HG03558 (cell line): ENCODE data around the gene C19orf12.
"Not testable (repeated sequence)": the region's sequence is repeated elsewhere in the genome, so short reads cannot be mapped to it uniquely, and the experiment has no call there.

Experiments
- ATAC-seq: cut with Tn5 transposase; IDR thresholded peaks from one replicate; pipeline ENCODE4 v1.9.1; 2021; ENCODE audit warnings: moderate number of reproducible peaks; ENCODE audit not compliant: unreplicated experiment; ENCODE audit errors: extremely low read depth

C19orf12 gene

DNA sequence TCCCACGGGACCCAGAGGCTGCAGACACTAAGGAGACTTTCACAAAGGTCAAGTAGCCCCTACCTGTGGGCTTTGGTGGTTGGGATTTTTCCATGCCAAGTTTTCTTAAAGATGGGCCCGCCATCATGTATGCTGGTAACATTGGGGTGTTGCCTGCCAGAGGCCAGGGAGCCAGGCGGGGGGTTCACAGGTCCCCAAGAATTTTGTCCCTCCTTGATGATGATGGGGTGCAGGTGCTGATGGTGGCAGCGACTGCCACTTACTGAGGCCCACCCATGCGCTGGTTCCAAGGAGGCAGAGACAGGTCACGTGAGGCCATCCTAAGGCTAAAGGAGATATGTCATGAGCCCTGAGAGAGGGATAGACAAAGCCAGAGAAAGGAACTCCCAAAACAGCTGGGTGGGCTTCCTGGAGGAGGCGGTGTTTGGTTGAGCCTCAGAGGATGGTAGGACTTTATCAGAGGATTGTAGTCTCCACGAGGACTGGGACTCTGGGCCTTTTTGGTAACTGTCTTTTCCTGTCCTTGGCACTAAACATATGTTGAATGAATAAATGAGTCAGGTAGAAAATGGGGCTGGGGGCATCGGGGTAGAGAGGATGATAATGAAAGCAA lies 35.4 kb downstream of the C19orf12 start:
- no peak for ATAC-seq

DNA sequence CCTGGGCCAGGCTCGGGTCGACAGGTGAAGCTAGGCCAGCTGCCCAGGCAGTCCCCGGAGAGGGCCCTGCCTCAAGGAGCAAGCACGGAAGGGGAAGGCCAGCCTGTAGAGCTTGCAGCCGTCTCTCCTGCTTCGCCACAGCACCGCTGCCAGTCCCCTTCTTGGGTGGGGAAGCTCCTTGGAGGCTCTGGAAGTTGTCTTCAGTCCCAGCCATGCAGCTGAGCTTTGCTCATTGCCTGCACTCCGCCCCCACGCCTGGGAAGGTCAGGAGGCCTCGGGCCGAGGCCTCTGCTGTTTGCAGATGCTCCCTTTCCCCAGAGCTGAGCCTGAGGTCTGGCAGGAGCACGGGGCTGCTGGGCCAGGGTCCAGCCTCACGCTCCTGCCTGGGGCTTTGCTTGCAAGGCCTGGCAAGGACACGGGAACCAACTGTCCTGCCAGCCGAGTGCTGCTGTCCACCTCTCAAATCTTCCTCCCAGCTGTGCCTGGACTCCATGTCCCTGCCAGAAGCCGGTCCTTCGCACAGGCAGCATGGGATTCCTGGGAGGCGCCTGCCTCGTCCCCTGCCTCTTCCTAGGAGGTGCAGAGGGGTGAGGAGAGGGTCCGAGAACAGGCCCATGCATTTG lies 36.5 kb downstream of the C19orf12 start:
- no peak for ATAC-seq

DNA sequence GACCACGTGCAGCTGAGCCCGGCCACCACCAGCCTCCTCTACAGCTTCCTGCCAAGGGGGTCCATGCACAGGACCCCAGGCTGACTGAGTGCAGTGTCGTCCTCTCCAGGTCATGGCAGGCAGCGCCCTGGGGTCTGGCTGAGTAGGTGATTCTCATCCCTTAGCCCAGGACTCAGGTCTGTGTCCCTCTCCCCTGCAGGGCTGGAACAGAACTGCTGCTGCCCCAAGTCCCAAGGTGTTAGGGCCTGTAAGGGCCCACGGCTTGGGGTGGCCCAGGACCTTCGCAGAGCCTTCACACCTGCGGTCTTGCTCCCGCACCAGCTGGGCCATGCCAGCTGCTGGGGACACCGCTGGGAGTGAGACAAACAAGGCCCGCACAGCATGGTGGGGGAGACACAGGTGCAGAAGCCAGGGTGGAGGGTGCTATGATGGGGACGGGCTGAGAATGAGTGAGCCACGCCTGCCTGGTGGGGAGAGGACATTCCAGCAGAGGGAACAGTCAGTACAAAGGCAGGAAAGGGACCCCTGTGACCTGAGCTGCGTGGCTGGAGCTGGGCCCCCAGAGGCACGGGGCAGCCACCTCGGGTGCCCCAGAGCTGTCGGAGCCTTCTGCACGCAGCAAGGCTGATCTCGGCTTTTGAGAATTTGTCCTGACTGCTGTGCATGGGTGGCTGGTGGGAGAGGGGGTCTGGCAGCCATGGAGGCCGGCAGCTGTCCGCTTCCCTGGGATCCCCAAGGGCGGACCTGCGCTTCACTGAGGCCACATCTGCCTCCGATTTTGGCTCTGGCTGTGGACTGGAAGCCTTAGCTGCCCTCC lies 37.9 kb downstream of the C19orf12 start:
- ATAC-seq, result no peak

DNA sequence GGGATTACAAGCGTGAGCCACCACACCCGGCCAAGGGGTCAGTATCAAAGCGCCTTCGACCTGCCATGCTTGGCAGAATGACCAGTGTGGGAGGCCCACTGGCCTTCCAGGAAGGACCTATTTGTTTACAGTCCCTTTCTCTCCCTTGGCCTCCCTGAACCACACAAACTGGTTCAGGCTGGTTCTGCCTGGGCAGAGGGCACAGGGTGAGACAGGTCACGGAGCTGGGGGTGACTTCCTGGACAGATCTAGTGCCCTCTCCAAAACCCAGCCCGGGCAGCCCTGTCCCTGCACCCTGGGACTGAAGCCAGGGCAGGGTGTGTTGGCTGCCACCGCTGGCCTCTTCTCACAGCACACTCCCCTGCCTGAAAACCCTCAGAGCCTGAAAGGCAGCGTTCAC lies 38.5 kb downstream of the C19orf12 start:
- no peak for ATAC-seq

DNA sequence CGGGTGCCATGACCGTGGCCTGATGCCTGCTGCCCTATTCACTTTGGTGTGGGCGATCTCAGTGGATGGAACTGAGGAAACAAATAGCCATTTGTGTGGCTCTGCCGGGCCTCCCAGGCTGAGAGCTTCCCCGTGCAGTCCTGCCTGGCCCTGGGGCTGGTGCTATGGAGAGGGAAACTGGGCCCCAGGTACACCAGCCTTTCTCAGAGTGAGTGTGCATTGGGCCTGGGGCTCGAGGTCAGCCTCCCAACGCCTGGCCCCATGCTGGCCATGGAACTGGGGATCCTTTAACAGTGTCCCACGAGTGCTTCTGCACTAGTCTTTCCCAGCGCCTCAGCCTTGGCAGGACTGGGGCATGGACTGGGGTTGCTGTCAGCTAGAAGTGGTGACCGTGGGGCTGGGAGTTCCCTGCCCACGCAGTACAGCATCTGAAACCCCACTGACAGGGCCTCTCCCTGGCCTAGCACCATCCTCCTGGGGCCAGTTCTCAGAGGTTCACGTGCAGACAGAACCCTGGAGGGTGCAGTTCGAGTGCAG lies 39.3 kb downstream of the C19orf12 start:
- ATAC-seq, result no peak

DNA sequence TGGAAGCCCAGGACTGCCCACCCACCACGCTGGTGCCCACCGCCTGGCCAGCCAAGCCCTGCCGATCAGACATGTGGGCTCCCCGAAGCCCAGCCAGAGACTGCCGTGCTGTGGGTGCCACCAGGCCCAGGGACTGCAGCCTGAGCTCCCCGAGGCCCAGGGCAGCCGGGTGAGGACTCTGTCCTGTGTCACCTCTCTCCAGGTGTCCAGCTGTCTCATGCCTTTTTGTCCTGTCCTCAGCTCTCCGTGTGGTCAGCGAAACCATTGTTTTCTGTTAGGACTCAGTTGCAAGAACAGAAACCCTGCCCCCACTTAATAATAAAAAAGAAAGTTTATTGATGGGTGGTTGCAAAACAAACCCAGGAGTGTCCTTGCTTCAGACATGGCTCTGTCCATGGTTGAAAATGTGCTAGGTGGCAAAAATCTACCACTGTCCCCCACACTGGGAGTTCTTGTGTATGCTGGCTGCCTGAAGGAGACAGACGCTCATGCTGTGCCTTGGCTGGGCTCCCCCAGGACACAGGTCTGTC lies 39.9 kb downstream of the C19orf12 start:
- no peak for ATAC-seq

DNA sequence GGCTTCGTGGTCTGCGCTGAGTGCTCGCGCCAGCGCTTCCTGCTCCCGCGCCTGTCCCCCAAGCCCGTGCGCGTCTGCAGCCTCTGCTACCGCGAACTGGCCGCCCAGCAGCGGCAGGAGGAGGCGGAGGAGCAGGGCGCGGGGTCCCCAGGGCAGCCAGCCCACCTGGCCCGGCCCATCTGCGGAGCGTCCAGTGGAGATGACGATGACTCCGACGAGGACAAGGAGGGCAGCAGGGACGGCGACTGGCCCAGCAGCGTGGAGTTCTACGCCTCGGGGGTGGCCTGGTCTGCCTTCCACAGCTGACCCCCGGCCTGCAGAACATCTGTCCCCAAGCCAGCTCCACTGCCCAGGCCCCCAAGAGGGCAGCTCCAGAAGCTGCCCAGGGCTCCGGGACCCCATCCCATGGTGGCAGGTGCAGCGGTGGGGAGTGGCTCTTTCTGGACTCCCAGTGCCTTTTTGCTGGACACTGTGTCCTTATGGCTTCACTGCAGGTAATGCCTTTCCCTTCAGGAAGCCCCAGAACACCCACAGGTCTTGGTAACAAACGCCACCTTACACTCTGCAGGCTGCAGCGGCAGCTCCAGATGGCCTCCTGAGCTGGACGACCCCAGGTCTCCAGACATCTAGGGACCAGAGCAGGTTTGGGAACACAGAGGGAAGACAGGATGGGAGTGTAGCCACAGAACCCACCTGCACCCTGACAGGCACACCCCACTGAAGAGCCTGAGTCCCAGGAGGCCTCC lies 40.5 kb downstream of the C19orf12 start:
- no peak for ATAC-seq

DNA sequence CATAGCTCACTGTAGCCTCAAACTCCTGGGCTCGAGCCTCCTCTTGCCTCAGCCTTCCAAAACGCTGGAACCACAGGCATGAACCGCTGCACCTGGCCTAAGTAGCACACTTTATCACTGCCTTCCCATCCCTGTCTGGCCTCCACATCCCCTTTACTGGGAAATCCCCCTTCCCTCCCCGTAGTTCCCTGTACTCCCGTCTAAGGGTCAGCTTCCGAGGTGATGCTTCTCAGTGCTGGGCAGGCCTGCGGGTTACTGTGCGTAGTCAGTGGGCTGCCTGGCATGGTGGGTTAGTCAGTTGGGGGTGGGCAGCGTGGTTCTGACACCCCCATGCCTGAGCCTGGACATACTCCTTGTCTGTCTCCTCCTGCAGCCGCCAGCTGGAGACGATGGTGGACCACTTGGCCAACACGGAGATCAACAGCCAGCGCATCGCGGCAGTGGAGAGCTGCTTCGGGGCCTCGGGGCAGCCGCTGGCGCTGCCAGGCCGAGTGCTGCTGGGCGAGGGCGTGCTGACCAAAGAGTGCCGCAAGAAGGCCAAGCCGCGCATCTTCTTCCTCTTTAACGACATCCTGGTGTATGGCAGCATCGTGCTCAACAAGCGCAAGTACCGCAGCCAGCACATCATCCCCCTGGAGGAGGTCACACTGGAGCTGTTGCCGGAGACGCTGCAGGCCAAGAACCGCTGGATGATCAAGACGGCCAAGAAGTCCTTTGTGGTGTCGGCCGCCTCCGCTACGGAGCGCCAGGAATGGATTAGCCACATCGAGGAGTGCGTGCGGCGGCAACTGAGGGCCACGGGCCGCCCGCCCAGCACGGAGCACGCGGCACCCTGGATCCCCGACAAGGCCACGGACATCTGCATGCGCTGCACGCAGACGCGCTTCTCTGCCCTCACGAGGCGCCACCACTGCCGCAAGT lies 41.4 kb downstream of the C19orf12 start:
- no peak for ATAC-seq

DNA sequence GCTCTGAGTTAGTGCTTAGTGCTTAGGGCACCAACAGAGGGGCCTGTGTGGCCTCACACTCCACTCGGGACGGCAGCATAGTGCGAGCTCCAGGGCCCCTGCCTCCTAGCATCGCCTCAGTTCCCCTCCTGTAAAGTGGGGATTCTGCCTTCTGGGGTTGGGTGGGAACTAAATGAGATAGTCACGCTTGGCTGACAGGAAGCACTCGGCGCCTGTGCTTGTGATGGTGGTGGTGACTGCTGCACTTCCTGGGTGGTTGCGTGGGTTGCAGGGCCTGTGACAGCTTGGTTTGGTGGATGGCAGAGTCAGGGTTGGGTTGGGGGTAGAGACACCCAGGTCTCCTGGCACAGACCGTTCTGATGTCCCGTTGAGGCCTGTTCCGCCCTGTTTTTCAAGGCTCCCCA lies 42.1 kb downstream of the C19orf12 start:
- no peak for ATAC-seq

DNA sequence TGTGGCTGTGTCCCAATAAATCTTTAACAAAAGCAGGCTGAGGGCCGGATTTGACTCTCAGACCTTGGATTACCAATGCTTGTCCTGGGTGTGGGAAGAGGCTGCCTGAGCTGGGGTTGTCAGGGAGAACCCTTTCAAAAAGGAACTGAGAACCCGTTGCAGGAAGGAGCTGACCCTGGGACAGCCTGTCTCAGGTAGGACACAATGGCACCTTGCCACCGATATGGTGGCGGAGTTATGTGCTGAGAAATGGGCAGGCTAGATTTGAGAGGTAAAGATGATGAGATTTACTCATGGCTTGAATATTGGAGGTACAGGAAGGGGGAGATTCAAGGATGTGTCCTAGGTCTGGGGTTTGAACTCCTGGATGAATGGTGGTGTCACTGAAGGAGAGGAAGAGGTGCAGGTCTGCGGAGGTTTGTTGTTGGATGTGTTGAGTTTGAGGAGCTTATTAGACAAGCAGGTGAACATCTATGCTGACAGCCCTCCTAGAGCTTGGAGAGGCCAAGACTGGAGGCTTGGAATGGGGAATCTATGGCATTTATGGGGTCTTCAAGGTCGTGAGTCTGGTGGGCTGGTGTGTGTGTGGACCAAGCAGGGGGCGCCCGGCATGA lies 42.6 kb downstream of the C19orf12 start:
- ATAC-seq, result no peak

DNA sequence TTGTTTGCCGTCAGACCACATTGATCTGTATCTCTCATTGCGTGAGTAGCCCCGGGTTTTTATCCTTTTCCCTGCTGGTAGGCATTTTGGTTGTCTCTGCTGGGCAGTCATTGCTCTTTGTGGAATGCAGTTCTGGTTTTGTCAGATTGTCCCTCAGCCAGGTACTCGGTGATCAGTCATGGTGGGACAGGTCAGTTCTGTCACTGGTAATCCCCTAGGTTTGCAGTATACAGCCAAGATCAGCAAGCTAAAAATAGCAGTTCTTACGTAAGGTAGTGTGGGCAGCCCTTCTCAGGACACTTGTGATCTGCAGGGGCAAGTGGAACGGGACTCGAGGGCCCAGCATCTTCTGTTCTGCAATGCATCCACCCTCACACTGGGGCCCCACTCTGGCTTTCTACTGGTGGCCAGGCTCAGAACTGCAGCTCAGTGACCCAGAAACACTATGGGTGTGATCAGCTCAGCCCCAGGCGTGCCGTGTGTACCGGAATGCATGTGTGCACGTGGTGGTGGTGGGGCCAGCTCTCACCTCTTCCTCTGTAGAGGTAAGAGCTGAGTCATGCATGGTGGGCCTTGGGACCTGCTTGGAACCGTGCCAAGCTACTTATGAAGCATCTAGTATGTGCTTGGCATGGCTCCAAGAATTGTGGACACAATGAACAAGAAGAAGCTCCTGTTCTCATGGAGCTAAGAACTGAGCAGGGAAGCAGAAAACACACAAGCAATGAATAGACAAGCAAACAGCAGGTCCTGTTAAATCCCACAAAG lies 43.5 kb downstream of the C19orf12 start:
- ATAC-seq, result peak; percentile 51

DNA sequence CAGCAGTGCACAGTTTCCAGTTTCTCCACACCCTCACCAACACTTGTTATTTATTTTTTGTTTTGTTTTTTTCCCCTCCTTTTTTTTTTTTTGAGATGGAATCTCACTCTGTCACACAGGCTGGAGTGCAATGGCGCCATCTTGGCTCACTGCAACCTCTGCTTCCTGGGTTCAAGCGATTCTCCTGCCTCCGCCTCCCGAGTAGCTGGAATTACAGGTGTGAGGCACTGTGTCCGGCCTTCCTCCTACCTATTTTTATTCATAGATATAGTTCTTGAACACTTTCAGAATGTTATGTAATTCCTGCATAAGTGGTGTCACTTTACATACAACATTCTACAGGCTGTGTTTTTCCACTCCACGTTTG lies 44.1 kb downstream of the C19orf12 start:
- not testable (repeated sequence) for ATAC-seq

DNA sequence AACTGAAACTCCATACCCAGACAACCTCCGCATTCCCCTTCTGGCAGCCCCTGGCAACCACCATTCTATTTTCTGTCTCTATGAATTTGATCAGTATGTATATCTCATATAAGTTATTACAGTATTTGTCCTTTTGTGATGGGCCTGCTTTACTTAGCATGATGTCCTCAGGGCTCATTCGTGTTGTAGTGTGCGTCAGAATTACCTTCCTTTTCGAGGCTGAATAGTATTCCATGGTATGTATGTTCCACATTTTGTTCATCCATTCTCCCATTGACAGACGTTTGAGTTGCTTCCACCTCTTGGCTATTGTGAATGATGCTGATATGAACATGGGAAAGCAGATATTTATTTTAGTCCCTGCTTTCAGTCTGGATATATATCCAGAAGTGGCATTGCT lies 44.8 kb downstream of the C19orf12 start:
- no peak for ATAC-seq

DNA sequence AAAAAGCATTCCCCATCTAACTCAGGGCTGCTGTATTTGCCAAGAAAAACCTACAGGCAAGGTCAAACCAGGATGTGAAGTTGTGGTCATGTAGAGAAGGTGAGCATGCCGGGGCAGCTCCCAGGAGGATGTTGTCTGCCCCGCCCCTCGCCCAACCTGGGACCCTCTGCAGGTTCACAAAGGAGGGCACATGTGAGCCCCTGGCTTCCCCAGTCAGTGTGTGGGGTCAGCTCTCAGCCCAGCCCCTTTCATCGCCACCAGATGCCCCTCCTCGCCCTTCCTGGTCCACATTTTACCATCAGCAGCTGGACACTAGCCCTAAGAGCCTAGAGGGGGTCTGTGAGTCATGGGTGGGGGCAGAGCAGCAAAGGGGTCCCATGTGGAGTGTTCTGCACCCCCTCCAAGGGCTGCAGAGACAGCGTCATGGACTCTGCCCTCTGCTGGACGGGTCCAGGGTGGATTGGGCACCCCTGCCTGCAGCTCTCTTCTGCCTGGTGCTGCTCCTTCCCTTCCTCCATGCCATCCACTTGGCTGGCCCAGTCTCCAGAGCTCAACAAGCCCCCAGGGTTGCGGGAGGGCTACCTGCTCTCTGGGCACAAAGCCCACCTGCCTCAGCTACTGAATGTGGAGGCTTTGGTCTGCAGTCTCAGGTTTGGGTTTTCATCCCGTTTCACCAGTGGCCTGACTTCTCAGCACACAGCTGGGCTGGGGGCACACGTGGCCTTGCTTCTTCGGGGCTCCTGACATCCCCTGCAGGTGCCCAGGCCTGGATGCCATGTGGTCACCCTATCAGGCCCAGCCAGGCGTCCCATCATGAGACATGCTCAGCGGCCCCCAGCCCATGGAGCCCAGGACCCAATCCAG lies 46.1 kb downstream of the C19orf12 start:
- ATAC-seq, result no peak

DNA sequence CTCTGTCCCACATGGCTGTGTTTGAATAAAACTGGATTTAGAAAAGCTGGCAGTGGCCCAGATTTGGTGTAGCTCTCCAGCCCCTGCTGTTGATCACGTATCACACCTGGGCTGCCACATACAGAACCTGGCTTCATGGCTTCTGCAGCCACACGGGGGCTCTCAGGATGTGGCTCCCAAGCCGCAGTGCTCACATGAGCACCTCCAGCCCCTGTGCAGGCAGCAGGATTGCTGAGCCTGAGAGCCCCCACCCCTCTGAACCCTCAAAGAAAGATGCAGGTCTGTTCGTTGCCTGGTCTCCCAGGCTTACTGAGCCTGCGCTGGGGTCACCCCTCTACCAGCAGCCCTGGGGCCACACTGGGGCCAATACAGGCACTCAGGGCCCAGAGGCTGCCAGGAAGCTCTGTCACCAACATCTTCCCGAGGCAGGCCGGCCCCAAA lies 47.1 kb downstream of the C19orf12 start:
- no peak for ATAC-seq

DNA sequence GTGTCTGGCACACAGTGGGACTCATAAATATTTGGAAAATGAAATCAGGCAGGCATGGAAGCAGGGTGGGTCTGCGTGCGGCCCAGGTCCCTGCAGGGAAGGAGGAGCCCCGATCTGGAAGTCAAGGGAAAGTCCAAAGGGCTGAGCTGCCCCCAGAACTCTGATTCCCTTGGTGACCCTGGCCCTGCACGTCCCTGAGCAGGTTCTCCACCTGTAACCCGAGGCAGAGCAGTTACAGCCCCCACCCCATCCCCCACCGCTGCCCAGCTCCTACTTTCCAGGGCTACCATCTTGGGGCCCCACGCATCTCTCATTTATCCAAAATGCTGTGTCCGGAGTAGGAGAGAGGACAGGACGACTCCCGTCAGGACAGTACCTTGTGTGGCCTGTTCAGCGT lies 47.7 kb downstream of the C19orf12 start:
- no peak for ATAC-seq
